Endometrial microvascular endothelial cells (primary cell): ENCODE measurements around the gene POC1B. TPM values are rescaled to one million over a fixed set of nuclear protein-coding genes. Genes with fewer than 3 reads are reported as not detected.

Source experiments
- in situ Hi-C: cut with HindIII; loops from 2 replicates; pipeline ENCODE4 v1.10.0; 2017; ENCODE audit warnings: low sequenced_read_pairs, low pct_unique_long_range_greater_than_20kb; ENCODE audit errors: inconsistent ontology term
- total RNA-seq: library from RNA; depleted of rRNA; stranded (reverse); fragments of >200 nt; gene quantifications from one replicate; pipeline ENCODE4 v1.2.3, GENCODE V29; 2015; ENCODE audit errors: inconsistent ontology term

The POC1B gene
- total RNA-seq, 1 donor from 2014 or later, result 10.5 TPM

- in situ Hi-C loops, result no loop called here
Measured at GRCh38 chr12:89379148-89379838, 146.6 kb downstream of the POC1B start.

GRCh38 chr12:89376844-89377243, 149.0 kb downstream of the POC1B start:
- in situ Hi-C loops, result no loop called here

GRCh38 chr12:89376202-89376529, 149.7 kb downstream of the POC1B start:
- in situ Hi-C loops, result no loop called here

- in situ Hi-C loops, result no loop called here
Measured at GRCh38 chr12:89373763-89374572, 151.9 kb downstream of the POC1B start.

GRCh38 chr12:89372584-89373370, 153.1 kb downstream of the POC1B start:
- in situ Hi-C loops, result no loop called here

GRCh38 chr12:89370850-89371249, 155.0 kb downstream of the POC1B start:
- in situ Hi-C loops, result no loop called here

- in situ Hi-C loops, result no loop called here
Measured at GRCh38 chr12:89370421-89370831, 155.4 kb downstream of the POC1B start.

Other genes starting within 250 kb of the POC1B start
- gene DUSP6, start 173.5 kb downstream of the POC1B start, total RNA-seq, result 159 TPM
- 13.8 TPM for gene GALNT4, start 1.3 kb downstream of the POC1B start, total RNA-seq
- gene ATP2B1, start 182.8 kb upstream of the POC1B start, total RNA-seq, result 60.2 TPM